HG02981 (cell line): ENCODE measurements around the gene TCF19.
"Not testable (repeated sequence)": the region's sequence is repeated elsewhere in the genome, so short reads cannot be mapped to it uniquely, and the experiment has no call there.

Source experiments
- ATAC-seq: cut with Tn5 transposase; IDR thresholded peaks from one replicate; pipeline ENCODE4 v1.9.1; 2021; ENCODE audit warnings: mild to moderate bottlenecking, moderate library complexity; ENCODE audit not compliant: unreplicated experiment

Gene TCF19

GRCh38 chr6:31158863-31159855 lies 770 bp downstream of the TCF19 start:
- ATAC-seq: no peak

GRCh38 chr6:31161216-31162126 lies 3.1 kb downstream of the TCF19 start:
- no peak for ATAC-seq

- ATAC-seq: no peak
Measured at GRCh38 chr6:31162463-31163165, 4.2 kb downstream of the TCF19 start.

- ATAC-seq: no peak
Measured at GRCh38 chr6:31163922-31164321, 5.5 kb downstream of the TCF19 start.

GRCh38 chr6:31164475-31165063 lies 6.2 kb downstream of the TCF19 start:
- not testable (repeated sequence) for ATAC-seq

GRCh38 chr6:31165064-31165832 lies 6.9 kb downstream of the TCF19 start:
- not testable (repeated sequence) for ATAC-seq

GRCh38 chr6:31165986-31166385 lies 7.6 kb downstream of the TCF19 start:
- no peak for ATAC-seq

GRCh38 chr6:31168606-31169005 lies 10.2 kb downstream of the TCF19 start:
- ATAC-seq: no peak

GRCh38 chr6:31169123-31169857 lies 10.9 kb downstream of the TCF19 start:
- no peak for ATAC-seq

GRCh38 chr6:31169858-31170599 lies 11.6 kb downstream of the TCF19 start:
- ATAC-seq: not testable (repeated sequence)

- ATAC-seq: no peak
Measured at GRCh38 chr6:31170600-31170881, 12.2 kb downstream of the TCF19 start, which contains the start of gene POU5F1. Gene POU5F1 (minus strand): TSS chr6:31170682. CDS start chr6:31170620, 62 bp downstream.

- no peak for ATAC-seq
Measured at GRCh38 chr6:31170987-31171671, 12.7 kb downstream of the TCF19 start.

- no peak for ATAC-seq
Measured at GRCh38 chr6:31171931-31172905, 13.8 kb downstream of the TCF19 start.

GRCh38 chr6:31172973-31173384 lies 14.6 kb downstream of the TCF19 start:
- no peak for ATAC-seq

- no peak for ATAC-seq
Measured at GRCh38 chr6:31173406-31173805, 15.0 kb downstream of the TCF19 start.

GRCh38 chr6:31174378-31174777 lies 16.0 kb downstream of the TCF19 start:
- ATAC-seq: no peak

- ATAC-seq: no peak
Measured at GRCh38 chr6:31175971-31176370, 17.6 kb downstream of the TCF19 start.
